Lung (tissue), 16 donors: ENCODE results near the gene CNIH3. TPM values are rescaled to one million over a fixed set of nuclear protein-coding genes. Genes with fewer than 3 reads are reported as not detected.
A peak's percentile ranks its signal among the peaks of the same experiment; 100 is the strongest.
"Not testable (repeated sequence)": the region's sequence is repeated elsewhere in the genome, so short reads cannot be mapped to it uniquely, and the experiment has no call there.

ENCODE experiments used
- ATAC-seq: fragments of 200-7000 bp; cut with Tn5 transposase; one replicate; pipeline ENCODE4 v1.9.1; 2020; ENCODE audit warnings: moderate number of reproducible peaks; ENCODE audit not compliant: insufficient read depth, low FRiP score
- DNase-seq, 3 donors: peaks; one replicate each; pipeline ENCODE4 v3.0.0-alpha.2; 2013 to 2017
- H3K27ac ChIP-seq, 2 donors: one replicate each; pipeline ENCODE4 v1.5.1; 2013; ENCODE audit warnings: mild to moderate bottlenecking in 2 of 2, moderate library complexity in 2 of 2, control low read depth in 1 of 2, inconsistent platforms in 1 of 2, low read depth in 1 of 2, low read length in 1 of 2
- H3K27me3 ChIP-seq, 3 donors: one replicate each; pipeline ENCODE4 v1.5.1; 2013; ENCODE audit warnings: low read length in 2 of 3; ENCODE audit not compliant: control insufficient read depth in 3 of 3, insufficient read depth in 3 of 3
- H3K36me3 ChIP-seq, 4 donors: one replicate each; pipeline ENCODE4 v1.5.1; 2013; ENCODE audit warnings: low read length in 4 of 4, mild to moderate bottlenecking in 1 of 4, moderate library complexity in 1 of 4; ENCODE audit not compliant: control insufficient read depth in 4 of 4, insufficient read depth in 4 of 4
- H3K4me1 ChIP-seq, 5 donors: one replicate each; pipeline ENCODE4 v1.5.1; 2013; ENCODE audit warnings: low read length in 5 of 5, mild to moderate bottlenecking in 2 of 5, moderate library complexity in 1 of 5; ENCODE audit not compliant: control insufficient read depth in 5 of 5, insufficient read depth in 5 of 5
- H3K4me3 ChIP-seq: one replicate; pipeline ENCODE4 v1.5.1; 2013; ENCODE audit warnings: mild to moderate bottlenecking, control low read depth, moderate library complexity
- H3K9ac ChIP-seq, 2 donors: one replicate each; pipeline ENCODE4 v1.5.1; 2013; ENCODE audit warnings: low read length in 2 of 2, control low read depth in 1 of 2; ENCODE audit not compliant: insufficient read depth in 1 of 2
- H3K9me3 ChIP-seq, 4 donors: one replicate each; pipeline ENCODE4 v1.5.1; 2013; ENCODE audit warnings: low read length in 3 of 4, mild to moderate bottlenecking in 1 of 4, moderate library complexity in 1 of 4; ENCODE audit not compliant: control insufficient read depth in 4 of 4, insufficient read depth in 3 of 4
- WGBS, 2 donors: extraction: QIAGEN DNeasy Blood & Tissue Kit; methylation state at CpG; one replicate each; pipeline ENCODE4 v1.1.7; 2013; 5-methylcytosine and 5-hydroxymethylcytosine counted together
- long read RNA-seq, 5 donors: transcript quantifications; one replicate each; lab custom pipeline, GENCODE V29; 2026
- polyA plus RNA-seq, 2 donors: library from polyadenylated mRNA; stranded (reverse); fragments of 200-250 nt; gene quantifications; one replicate each; pipeline ENCODE4 v1.2.1, GENCODE V29; 2013
- total RNA-seq, 2 donors: library from RNA; depleted of rRNA in 1 of 2; stranded (reverse); fragments of >200 nt in 1 of 2; gene quantifications; one replicate each; pipeline ENCODE4 v1.2.1, GENCODE V29; 2014 to 2021
- TF ChIP-seq, protein P1 (sequence below): IDR thresholded peaks from 2 replicates; pipeline ENCODE4 v1.5.1; 2012; ENCODE audit warnings: mild to moderate bottlenecking; ENCODE audit errors: control extremely low read depth, extremely low read depth
- donor health status: control.
- donor health status: control.
- donor health status: Bipolar disorder and iron deficiency.
- donor health status: healthy.
- donor health status: DM: yes; HTN: yes; CAD: no.

CNIH3 gene
- 1 to 10 TPM; 3.1 to 5.2 TPM for total RNA-seq
- polyA plus RNA-seq = 1 to 10 TPM in 1 of 2 donors, under 1 TPM in 1; 0.70 to 2.8 TPM
- long read RNA-seq, donor 1, partial matches to known transcripts = 0 of 2 reads
- long read RNA-seq, donor 1, other reads (novel, unspliced or antisense) = 0 of 2 reads
- long read RNA-seq, donor 2, partial matches to known transcripts = 0 of 1 reads
- long read RNA-seq, donor 2, other reads (novel, unspliced or antisense) = 0 of 1 reads
- long read RNA-seq, donor 3 = 0 reads
- long read RNA-seq, donor 4, partial matches to known transcripts = 0 of 3 reads
- long read RNA-seq, donor 4, other reads (novel, unspliced or antisense) = 0 of 3 reads
- long read RNA-seq, donor 5, partial matches to known transcripts = 0 of 3 reads
- long read RNA-seq, donor 5, other reads (novel, unspliced or antisense) = 0 of 3 reads

DNA sequence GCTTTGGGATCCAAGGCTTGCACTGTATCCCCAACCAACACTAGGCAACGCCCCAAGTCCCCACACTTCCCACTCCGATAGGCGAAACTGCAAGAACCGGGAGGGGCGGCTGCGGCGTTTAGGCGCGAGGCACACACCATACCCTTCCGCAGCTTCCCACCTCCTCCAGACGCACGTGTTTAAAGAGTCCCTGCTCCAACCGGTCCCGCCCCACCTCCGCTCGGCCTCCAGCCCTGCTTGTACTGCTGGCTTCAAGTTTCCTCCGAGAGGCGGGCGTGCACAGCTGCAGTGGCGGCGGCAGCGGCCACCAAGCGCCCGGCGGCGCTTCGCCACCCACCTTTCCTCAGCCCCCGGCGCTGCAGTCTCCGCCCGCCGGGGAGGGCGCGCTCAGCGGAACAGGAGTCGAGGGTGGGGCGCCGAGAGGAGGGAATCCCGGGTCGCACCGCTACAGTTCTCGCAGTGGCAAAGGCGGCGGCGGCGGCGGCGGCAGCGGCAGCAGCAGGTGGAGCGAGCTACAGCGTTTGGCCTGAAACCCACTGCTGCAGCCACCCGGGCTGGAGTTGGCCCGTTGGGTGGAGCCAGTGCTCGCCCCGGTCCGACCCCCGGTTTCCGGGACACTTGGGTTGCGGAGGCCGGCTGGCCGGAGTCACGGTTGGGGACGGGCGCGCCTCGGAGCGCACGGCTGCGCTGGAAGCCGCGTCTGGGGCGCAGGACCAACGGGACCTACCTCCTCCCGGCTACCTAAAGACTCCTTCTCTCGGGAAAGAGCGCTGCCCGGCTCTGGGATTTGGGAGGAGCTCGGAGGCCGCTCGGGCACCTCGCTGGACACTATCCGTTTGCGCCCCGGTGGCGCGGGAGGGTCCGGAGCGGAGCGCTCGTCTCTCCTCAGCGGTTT is at the start of gene CNIH3:
TSS of gene CNIH3 (plus strand) at position 457 of the 895 bp plus-strand sequence. CDS start 858 bp downstream, outside the sequence.
- DNase-seq (peak; percentile 34 to 70 (median 69)), ATAC-seq (no peak)
- Histone ChIP-seq H3K4me1 (peaks cover 0 to 17% (median 9%) of the 10 kb centered on the region in 5 donors), H3K27me3 (peaks cover 23 to 64% (median 46%) of the 10 kb centered on the region in 3 donors), H3K9ac (no peak within 1 kb of the TSS), H3K4me3 (no peak within 1 kb of the TSS), H3K9me3 (peaks cover 0 to 4% (median 0%) of the 10 kb centered on the region in 4 donors), H3K27ac (no peak within 1 kb of the TSS), H3K36me3 (no peaks in the 10 kb centered on the region)
- TF ChIP-seq, protein P1, sequence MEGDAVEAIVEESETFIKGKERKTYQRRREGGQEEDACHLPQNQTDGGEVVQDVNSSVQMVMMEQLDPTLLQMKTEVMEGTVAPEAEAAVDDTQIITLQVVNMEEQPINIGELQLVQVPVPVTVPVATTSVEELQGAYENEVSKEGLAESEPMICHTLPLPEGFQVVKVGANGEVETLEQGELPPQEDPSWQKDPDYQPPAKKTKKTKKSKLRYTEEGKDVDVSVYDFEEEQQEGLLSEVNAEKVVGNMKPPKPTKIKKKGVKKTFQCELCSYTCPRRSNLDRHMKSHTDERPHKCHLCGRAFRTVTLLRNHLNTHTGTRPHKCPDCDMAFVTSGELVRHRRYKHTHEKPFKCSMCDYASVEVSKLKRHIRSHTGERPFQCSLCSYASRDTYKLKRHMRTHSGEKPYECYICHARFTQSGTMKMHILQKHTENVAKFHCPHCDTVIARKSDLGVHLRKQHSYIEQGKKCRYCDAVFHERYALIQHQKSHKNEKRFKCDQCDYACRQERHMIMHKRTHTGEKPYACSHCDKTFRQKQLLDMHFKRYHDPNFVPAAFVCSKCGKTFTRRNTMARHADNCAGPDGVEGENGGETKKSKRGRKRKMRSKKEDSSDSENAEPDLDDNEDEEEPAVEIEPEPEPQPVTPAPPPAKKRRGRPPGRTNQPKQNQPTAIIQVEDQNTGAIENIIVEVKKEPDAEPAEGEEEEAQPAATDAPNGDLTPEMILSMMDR = no peak
- 1% methylated on average over 87 to 91 of the region's 91 CpGs for WGBS, 2 donors

DNA sequence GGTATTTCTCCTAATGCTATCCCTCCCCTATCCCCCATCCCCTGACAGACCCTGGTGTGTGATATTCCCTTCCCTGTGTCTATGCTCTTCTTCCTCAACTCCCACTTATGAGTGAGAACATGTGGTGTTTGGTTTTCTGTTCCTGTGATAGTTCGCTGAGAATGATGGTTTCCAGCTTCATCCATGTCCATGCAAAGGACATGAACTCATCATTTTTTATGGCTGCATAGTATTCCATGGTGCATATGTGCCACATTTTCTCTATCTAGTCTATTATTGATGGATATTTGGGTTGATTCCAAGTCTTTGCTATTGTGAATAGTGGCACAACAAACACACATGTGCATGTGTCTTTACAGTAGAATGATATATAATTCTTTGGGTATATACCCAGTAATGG is 49.6 kb upstream of the CNIH3 start:
- not testable (repeated sequence) for H3K9ac ChIP-seq, H3K9me3 ChIP-seq, H3K27me3 ChIP-seq, H3K27ac ChIP-seq, H3K4me3 ChIP-seq, DNase-seq, H3K4me1 ChIP-seq, ATAC-seq, H3K36me3 ChIP-seq
- 95% methylated on average over 1 of the region's 1 CpG for WGBS, 2 donors

DNA sequence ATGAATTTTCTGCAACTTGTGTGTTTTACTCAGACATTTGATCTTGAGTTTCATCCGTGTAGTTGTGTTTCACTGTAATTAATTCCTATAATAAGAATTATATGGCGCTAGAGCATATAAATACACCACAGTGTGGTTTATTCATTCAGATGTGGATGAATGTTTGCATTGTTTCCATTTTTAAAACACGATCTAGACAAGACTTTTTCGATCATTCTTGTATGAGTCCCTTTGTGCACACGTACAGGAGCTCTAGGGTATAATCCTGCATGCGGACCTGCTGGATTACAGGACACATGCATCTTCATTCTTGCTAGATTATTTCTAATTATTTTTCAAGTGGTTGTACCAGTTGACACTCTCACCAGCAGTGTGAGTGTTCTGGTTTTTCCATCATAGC is 46.8 kb upstream of the CNIH3 start:
- H3K9ac ChIP-seq = no peak overlapping the region
- no peak for ATAC-seq

DNA sequence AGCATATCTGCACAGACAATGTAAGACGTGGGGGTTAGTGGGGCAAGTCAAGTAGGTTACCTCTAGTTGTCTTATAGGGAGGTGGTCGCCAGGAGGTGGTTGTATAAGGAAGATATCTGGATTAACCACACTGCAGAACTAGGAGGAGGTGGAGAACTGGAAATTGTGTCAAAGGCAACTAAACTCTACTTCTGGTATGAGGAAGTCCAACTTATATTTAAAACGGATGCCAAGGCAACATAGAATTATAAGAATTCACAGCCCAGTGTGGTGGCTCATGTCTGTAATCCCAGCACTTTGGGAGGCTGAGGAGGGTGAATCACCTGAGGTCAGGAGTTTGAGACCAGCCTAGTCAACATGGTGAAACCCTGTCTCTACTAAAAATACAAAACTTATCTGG is 44.1 kb upstream of the CNIH3 start:
- H3K36me3 ChIP-seq, H3K9ac ChIP-seq, H3K27ac ChIP-seq, H3K4me3 ChIP-seq, H3K4me1 ChIP-seq, H3K9me3 ChIP-seq, DNase-seq, ATAC-seq, H3K27me3 ChIP-seq: not testable (repeated sequence)
- WGBS, 2 donors = 79% methylated on average over 3 of the region's 3 CpGs

More for the DNA sequence above, 46.8 kb upstream of the CNIH3 start:
- H3K27ac ChIP-seq = no peak overlapping the region
- 94 to 96% methylated on average over 6 of the region's 6 CpGs for WGBS, 2 donors
- no peaks in the 10 kb centered on the region for H3K36me3 ChIP-seq
- no peak for DNase-seq
- H3K4me1 ChIP-seq = no peaks in the 10 kb centered on the region
- TF ChIP-seq, protein P1 = no peak
- peaks cover 0 to under 1% (median 0%) of the 10 kb centered on the region in 4 donors for H3K9me3 ChIP-seq
- no peak overlapping the region for H3K4me3 ChIP-seq
- H3K27me3 ChIP-seq = no peaks in the 10 kb centered on the region
